ENCODE results near the gene ULK3.

DNA sequence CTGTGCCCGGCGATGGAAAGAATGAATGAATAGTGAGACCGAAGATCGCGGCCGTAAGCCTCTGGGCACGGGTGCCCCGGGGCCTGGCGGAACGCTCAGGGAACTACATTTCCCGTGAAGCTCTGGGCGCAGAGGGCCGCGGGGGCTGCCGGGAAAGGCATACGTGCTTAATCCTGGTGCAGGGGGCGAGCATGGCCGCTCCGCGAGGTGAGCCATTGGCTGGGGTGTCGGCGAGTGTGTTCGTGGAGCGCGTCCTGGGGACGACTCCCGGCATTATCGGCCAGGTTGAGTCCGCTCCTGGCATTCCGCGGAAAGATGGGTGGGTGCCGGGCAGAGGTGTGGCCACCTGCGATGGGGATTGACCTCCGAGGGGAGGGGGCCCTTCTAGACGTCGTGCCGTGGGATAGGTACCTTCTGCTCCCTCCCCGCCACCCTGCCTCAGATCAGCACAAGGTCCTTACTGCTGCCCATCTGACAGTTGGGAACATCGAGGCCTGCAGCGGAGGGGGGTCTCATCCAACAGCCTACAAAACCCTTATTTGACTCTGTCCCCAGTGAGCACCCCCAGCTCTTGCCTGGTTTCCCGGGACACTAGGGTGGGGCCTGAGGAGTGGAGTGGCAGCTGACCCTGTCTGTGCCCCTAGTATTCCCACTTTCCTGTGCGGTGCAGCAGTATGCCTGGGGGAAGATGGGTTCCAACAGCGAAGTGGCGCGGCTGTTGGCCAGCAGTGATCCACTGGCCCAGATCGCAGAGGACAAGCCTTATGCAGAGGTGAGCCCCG is 47.1 kb upstream of the ULK3 start, which contains the start of gene MPI:
- TF ChIP-seq, protein P1, sequence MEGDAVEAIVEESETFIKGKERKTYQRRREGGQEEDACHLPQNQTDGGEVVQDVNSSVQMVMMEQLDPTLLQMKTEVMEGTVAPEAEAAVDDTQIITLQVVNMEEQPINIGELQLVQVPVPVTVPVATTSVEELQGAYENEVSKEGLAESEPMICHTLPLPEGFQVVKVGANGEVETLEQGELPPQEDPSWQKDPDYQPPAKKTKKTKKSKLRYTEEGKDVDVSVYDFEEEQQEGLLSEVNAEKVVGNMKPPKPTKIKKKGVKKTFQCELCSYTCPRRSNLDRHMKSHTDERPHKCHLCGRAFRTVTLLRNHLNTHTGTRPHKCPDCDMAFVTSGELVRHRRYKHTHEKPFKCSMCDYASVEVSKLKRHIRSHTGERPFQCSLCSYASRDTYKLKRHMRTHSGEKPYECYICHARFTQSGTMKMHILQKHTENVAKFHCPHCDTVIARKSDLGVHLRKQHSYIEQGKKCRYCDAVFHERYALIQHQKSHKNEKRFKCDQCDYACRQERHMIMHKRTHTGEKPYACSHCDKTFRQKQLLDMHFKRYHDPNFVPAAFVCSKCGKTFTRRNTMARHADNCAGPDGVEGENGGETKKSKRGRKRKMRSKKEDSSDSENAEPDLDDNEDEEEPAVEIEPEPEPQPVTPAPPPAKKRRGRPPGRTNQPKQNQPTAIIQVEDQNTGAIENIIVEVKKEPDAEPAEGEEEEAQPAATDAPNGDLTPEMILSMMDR (IDR thresholded peaks at IDR 0.05): no peak
- TF ChIP-seq EZH2 (IDR thresholded peaks at IDR 0.05; ENCODE audit: borderline replicate concordance, insufficient read depth, low read depth, low read length, poor library complexity, severe bottlenecking): no peak
